ENCODE results near the gene HABP4. TPM values are rescaled to one million over a fixed set of nuclear protein-coding genes. Genes with fewer than 3 reads are reported as not detected.

The HABP4 gene
- total RNA-seq, 1 experiment from 2014 or later = 21.0 TPM

GRCh38 chr9:96425500-96426169, 24.3 kb upstream of the HABP4 start:
- CTCF ChIA-PET = no interaction called here
- Histone ChIP-seq H3K9me3 (ENCODE audit: control insufficient read depth in 1 of 2, insufficient read depth in 1 of 2, low read depth in 1 of 2, low read length in 2 of 2) (no peaks in the 10 kb centered on the region), H3K4me1 (ENCODE audit: control insufficient read depth in 1 of 2, insufficient read depth in 2 of 2, low read length in 2 of 2) (peaks cover 11 to 24% of the 10 kb centered on the region in 2 experiments), H3K79me2 (ENCODE audit: insufficient read depth, low read length) (no peaks in the 10 kb centered on the region), H3K4me3 (replicated peaks in 1 of 2; ENCODE audit: low read depth in 1 of 2, low read length in 2 of 2) (no peak overlapping the region), H4K20me1 (ENCODE audit: insufficient read depth) (no peaks in the 10 kb centered on the region), H3K27me3 (ENCODE audit: insufficient read depth, low read length) (no peaks in the 10 kb centered on the region), H3K36me3 (ENCODE audit: control insufficient read depth in 1 of 2, insufficient read depth in 2 of 2, low read length in 2 of 2) (no peaks in the 10 kb centered on the region), H3K4me2 (ENCODE audit: low read length) (no peak overlapping the region), H3K9ac (ENCODE audit: low read length) (no peak overlapping the region), H2AFZ (ENCODE audit: low read depth, low read length, poor library complexity, severe bottlenecking) (no peak overlapping the region), H3K9me2 (ENCODE audit: insufficient read depth) (no peaks in the 10 kb centered on the region), H3K27ac (ENCODE audit: low read depth, low read length) (no peak overlapping the region)
- ATAC-seq (no peak), DNase-seq (ENCODE audit: low read depth, low spot score) (no peak)
- intact Hi-C loops (cut with micrococcal nuclease) = no loop called here
- POLR2A ChIA-PET = no interaction called here
- no TSS peak for BruUV-seq (replicated peaks)
- TF ChIP-seq YY1 (IDR thresholded peaks at IDR 0.05; ENCODE audit: extremely low read depth, insufficient replicate concordance, low read depth, low read length) (no peak), SIN3A (IDR thresholded peaks at IDR 0.05; ENCODE audit: low read depth) (no peak), POLR2AphosphoS5 (IDR thresholded peaks at IDR 0.05; ENCODE audit: low read depth, low read length) (no peak), ATF3 (IDR thresholded peaks at IDR 0.05) (no peak), ELF1 (IDR thresholded peaks at IDR 0.05; ENCODE audit: borderline replicate concordance, low read depth) (no peak), MAX (IDR thresholded peaks at IDR 0.05) (no peak), JUND (IDR thresholded peaks at IDR 0.05) (no peak), SP1 (IDR thresholded peaks at IDR 0.05; ENCODE audit: low read depth) (no peak), CTCF (IDR thresholded peaks at IDR 0.05 in 2 of 3, conservative IDR thresholded peaks at IDR 0.05 in 1 of 3; ENCODE audit: borderline replicate concordance in 1 of 3, insufficient read depth in 1 of 3, low read depth in 2 of 3, low read length in 2 of 3) (no peak), POLR2A (IDR thresholded peaks at IDR 0.05; ENCODE audit: borderline replicate concordance, extremely low read depth, insufficient read depth, insufficient read length) (no peak), FOSL1 (IDR thresholded peaks at IDR 0.05; ENCODE audit: low read depth) (no peak), EGR1 (IDR thresholded peaks at IDR 0.05; ENCODE audit: low read depth) (no peak), REST (IDR thresholded peaks at IDR 0.05; ENCODE audit: low read depth) (no peak), SRF (IDR thresholded peaks at IDR 0.05; ENCODE audit: low read depth) (no peak)
- RAD21 ChIA-PET (ENCODE audit: low non-redundant PET in 1 of 2, low total read pairs in 2 of 2, uncharacterized antibody in 2 of 2, unreplicated experiment in 2 of 2) = no interaction called here

Measured in HCT116 (cell line).